HEK293 (cell line): ENCODE measurements around the gene RASA1.

Source experiments
- GFI1B ChIP-seq: fragments of 450-650 bp; formaldehyde crosslinking; IDR thresholded peaks from 2 replicates; pipeline ENCODE4 v1.5.1; 2016; ENCODE audit warnings: missing biosample characterization, missing genetic modification characterization
- GLI2 ChIP-seq: fragments of 450-650 bp; formaldehyde crosslinking; IDR thresholded peaks from 2 replicates; pipeline ENCODE4; 2017; ENCODE audit warnings: missing biosample characterization, missing genetic modification characterization, low read depth, borderline replicate concordance
- KLF1 ChIP-seq: fragments of 450-650 bp; formaldehyde crosslinking; IDR thresholded peaks from 2 replicates; pipeline ENCODE4 v1.5.1; 2016; ENCODE audit warnings: missing biosample characterization, missing genetic modification characterization
- KLF16 ChIP-seq: fragments of 450-650 bp; formaldehyde crosslinking; IDR thresholded peaks from 2 replicates; pipeline ENCODE4 v1.5.1; 2017; ENCODE audit warnings: missing biosample characterization, missing genetic modification characterization
- REPIN1 ChIP-seq: fragments of 450-650 bp; formaldehyde crosslinking; IDR thresholded peaks from 2 replicates; pipeline ENCODE4 v1.5.1; 2017; ENCODE audit warnings: missing biosample characterization, missing genetic modification characterization, low read depth
- REST ChIP-seq: fragments of 450-650 bp; formaldehyde crosslinking; IDR thresholded peaks from 2 replicates; pipeline ENCODE4 v1.5.1; 2016; ENCODE audit warnings: missing biosample characterization, missing genetic modification characterization
- ZBTB1 ChIP-seq: fragments of 450-650 bp; formaldehyde crosslinking; IDR thresholded peaks from 2 replicates; pipeline ENCODE4 v1.5.1; 2016; ENCODE audit warnings: missing biosample characterization, missing genetic modification characterization
- ZBTB17 ChIP-seq: fragments of 450-650 bp; formaldehyde crosslinking; IDR thresholded peaks from 2 replicates; pipeline ENCODE4 v1.5.1; 2016; ENCODE audit warnings: missing biosample characterization, missing genetic modification characterization
- ZNF155 ChIP-seq: fragments of 450-650 bp; formaldehyde crosslinking; IDR thresholded peaks from 2 replicates; pipeline ENCODE4 v1.5.1; 2016; ENCODE audit warnings: missing biosample characterization, missing genetic modification characterization
- ZNF571 ChIP-seq: fragments of 450-650 bp; formaldehyde crosslinking; IDR thresholded peaks from 2 replicates; pipeline ENCODE4 v1.5.0; 2017; ENCODE audit warnings: missing biosample characterization, missing genetic modification characterization
- ZNF677 ChIP-seq: fragments of 450-650 bp; IDR thresholded peaks from 2 replicates; pipeline ENCODE4 v1.5.0; 2018; ENCODE audit warnings: missing biosample characterization, mild to moderate bottlenecking, missing genetic modification characterization, moderate library complexity
- ZNF747 ChIP-seq: fragments of 450-650 bp; formaldehyde crosslinking; IDR thresholded peaks from 2 replicates; pipeline ENCODE4 v1.5.1; 2016; ENCODE audit warnings: missing biosample characterization, missing genetic modification characterization
- ZNF776 ChIP-seq: fragments of 450-650 bp; formaldehyde crosslinking; IDR thresholded peaks from 2 replicates; pipeline ENCODE4 v1.5.0; 2017; ENCODE audit warnings: missing biosample characterization, missing genetic modification characterization, borderline replicate concordance
- ZNF785 ChIP-seq: fragments of 450-650 bp; formaldehyde crosslinking; IDR thresholded peaks from 2 replicates; pipeline ENCODE4 v1.5.1; 2016; ENCODE audit warnings: missing biosample characterization, missing genetic modification characterization
- TF ChIP-seq, protein P1 (sequence below): fragments of 450-650 bp; formaldehyde crosslinking; conservative IDR thresholded peaks from 2 replicates; pipeline ENCODE4 v1.5.1; 2016; ENCODE audit warnings: low read depth, missing biosample characterization, missing genetic modification characterization
- TF ChIP-seq, protein P2 (sequence below): fragments of 450-650 bp; formaldehyde crosslinking; IDR thresholded peaks from 2 replicates; pipeline ENCODE4 v1.5.1; 2016; ENCODE audit warnings: missing biosample characterization, missing genetic modification characterization
- TF ChIP-seq, protein P3 (sequence below): fragments of 450-650 bp; formaldehyde crosslinking; IDR thresholded peaks from 2 replicates; pipeline ENCODE4; 2016; ENCODE audit warnings: missing biosample characterization, missing genetic modification characterization
- TF ChIP-seq, protein P4 (sequence below): fragments of 450-650 bp; formaldehyde crosslinking; IDR thresholded peaks from 2 replicates; pipeline ENCODE4 v1.5.1; 2017; ENCODE audit warnings: missing biosample characterization, missing genetic modification characterization
- TF ChIP-seq, protein P5 (sequence below): fragments of 450-650 bp; formaldehyde crosslinking; IDR thresholded peaks from 2 replicates; pipeline ENCODE4 v1.5.1; 2016; ENCODE audit warnings: missing biosample characterization, missing genetic modification characterization, low read depth
- TF ChIP-seq, protein P6 (sequence below): fragments of 450-650 bp; formaldehyde crosslinking; IDR thresholded peaks from 2 replicates; pipeline ENCODE4 v1.5.1; 2017; ENCODE audit warnings: missing biosample characterization, missing genetic modification characterization

RASA1 gene

DNA sequence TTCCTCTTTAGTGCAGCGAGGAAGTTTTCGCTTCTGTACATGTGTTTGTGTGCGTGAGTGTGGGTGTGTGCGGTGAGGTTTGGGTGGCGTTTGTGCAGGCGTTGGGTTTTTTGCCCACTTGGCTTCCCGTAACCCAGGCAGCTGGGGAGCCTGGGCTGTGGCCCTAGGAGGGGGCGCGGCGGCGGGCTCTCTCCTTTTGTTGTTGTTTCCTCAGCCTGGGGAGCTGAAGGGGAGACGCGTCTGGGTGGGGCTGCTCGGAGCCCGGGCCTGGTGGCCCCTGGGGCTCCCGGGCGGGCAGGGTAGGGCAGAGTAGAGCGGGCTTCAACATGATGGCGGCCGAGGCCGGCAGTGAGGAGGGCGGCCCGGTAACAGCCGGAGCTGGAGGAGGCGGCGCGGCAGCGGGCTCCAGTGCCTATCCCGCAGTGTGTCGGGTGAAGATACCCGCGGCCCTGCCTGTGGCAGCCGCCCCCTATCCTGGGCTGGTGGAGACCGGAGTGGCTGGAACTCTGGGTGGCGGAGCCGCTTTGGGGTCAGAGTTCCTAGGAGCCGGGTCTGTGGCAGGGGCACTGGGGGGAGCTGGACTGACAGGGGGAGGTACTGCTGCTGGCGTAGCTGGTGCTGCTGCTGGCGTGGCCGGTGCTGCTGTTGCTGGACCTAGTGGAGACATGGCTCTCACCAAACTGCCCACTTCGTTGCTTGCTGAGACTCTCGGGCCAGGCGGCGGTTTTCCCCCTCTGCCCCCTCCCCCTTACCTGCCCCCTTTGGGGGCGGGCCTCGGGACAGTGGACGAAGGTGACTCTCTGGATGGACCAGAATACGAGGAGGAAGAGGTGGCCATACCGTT, 665 bp downstream of the RASA1 start (continued):
- TF ChIP-seq, protein P1, sequence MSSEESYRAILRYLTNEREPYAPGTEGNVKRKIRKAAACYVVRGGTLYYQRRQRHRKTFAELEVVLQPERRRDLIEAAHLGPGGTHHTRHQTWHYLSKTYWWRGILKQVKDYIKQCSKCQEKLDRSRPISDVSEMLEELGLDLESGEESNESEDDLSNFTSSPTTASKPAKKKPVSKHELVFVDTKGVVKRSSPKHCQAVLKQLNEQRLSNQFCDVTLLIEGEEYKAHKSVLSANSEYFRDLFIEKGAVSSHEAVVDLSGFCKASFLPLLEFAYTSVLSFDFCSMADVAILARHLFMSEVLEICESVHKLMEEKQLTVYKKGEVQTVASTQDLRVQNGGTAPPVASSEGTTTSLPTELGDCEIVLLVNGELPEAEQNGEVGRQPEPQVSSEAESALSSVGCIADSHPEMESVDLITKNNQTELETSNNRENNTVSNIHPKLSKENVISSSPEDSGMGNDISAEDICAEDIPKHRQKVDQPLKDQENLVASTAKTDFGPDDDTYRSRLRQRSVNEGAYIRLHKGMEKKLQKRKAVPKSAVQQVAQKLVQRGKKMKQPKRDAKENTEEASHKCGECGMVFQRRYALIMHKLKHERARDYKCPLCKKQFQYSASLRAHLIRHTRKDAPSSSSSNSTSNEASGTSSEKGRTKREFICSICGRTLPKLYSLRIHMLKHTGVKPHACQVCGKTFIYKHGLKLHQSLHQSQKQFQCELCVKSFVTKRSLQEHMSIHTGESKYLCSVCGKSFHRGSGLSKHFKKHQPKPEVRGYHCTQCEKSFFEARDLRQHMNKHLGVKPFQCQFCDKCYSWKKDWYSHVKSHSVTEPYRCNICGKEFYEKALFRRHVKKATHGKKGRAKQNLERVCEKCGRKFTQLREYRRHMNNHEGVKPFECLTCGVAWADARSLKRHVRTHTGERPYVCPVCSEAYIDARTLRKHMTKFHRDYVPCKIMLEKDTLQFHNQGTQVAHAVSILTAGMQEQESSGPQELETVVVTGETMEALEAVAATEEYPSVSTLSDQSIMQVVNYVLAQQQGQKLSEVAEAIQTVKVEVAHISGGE (tag by site-specific recombination): no peak; the same call in 1 of the 2 replicates
- no peak for TF ChIP-seq GFI1B (tag by site-specific recombination)
- TF ChIP-seq GLI2: no peak
- TF ChIP-seq REPIN1 (tag by site-specific recombination): no peak
- TF ChIP-seq ZNF776: no peak
- no peak for TF ChIP-seq ZNF785 (tag by site-specific recombination)
- no peak for TF ChIP-seq ZNF571 (tag by site-specific recombination)
- TF ChIP-seq ZBTB1: no peak
- TF ChIP-seq, protein P2, sequence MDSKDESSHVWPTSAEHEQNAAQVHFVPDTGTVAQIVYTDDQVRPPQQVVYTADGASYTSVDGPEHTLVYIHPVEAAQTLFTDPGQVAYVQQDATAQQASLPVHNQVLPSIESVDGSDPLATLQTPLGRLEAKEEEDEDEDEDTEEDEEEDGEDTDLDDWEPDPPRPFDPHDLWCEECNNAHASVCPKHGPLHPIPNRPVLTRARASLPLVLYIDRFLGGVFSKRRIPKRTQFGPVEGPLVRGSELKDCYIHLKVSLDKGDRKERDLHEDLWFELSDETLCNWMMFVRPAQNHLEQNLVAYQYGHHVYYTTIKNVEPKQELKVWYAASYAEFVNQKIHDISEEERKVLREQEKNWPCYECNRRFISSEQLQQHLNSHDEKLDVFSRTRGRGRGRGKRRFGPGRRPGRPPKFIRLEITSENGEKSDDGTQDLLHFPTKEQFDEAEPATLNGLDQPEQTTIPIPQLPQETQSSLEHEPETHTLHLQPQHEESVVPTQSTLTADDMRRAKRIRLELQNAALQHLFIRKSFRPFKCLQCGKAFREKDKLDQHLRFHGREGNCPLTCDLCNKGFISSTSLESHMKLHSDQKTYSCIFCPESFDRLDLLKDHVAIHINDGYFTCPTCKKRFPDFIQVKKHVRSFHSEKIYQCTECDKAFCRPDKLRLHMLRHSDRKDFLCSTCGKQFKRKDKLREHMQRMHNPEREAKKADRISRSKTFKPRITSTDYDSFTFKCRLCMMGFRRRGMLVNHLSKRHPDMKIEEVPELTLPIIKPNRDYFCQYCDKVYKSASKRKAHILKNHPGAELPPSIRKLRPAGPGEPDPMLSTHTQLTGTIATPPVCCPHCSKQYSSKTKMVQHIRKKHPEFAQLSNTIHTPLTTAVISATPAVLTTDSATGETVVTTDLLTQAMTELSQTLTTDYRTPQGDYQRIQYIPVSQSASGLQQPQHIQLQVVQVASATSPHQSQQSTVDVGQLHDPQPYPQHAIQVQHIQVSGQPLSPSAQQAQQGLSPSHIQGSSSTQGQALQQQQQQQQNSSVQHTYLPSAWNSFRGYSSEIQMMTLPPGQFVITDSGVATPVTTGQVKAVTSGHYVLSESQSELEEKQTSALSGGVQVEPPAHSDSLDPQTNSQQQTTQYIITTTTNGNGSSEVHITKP (tag by site-specific recombination): no peak
- TF ChIP-seq ZNF155 (tag by site-specific recombination): no peak
- TF ChIP-seq, protein P3, sequence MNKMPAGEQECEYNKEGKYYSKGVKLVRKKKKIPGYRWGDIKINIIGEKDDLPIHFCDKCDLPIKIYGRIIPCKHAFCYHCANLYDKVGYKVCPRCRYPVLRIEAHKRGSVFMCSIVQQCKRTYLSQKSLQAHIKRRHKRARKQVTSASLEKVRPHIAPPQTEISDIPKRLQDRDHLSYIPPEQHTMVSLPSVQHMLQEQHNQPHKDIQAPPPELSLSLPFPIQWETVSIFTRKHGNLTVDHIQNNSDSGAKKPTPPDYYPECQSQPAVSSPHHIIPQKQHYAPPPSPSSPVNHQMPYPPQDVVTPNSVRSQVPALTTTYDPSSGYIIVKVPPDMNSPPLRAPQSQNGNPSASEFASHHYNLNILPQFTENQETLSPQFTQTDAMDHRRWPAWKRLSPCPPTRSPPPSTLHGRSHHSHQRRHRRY: no peak
- TF ChIP-seq, protein P4, sequence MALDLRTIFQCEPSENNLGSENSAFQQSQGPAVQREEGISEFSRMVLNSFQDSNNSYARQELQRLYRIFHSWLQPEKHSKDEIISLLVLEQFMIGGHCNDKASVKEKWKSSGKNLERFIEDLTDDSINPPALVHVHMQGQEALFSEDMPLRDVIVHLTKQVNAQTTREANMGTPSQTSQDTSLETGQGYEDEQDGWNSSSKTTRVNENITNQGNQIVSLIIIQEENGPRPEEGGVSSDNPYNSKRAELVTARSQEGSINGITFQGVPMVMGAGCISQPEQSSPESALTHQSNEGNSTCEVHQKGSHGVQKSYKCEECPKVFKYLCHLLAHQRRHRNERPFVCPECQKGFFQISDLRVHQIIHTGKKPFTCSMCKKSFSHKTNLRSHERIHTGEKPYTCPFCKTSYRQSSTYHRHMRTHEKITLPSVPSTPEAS (tag by site-specific recombination): peak; percentile 86
- TF ChIP-seq ZBTB17 (tag by site-specific recombination): no peak; the same call in 1 of the 2 replicates
- TF ChIP-seq, protein P5, sequence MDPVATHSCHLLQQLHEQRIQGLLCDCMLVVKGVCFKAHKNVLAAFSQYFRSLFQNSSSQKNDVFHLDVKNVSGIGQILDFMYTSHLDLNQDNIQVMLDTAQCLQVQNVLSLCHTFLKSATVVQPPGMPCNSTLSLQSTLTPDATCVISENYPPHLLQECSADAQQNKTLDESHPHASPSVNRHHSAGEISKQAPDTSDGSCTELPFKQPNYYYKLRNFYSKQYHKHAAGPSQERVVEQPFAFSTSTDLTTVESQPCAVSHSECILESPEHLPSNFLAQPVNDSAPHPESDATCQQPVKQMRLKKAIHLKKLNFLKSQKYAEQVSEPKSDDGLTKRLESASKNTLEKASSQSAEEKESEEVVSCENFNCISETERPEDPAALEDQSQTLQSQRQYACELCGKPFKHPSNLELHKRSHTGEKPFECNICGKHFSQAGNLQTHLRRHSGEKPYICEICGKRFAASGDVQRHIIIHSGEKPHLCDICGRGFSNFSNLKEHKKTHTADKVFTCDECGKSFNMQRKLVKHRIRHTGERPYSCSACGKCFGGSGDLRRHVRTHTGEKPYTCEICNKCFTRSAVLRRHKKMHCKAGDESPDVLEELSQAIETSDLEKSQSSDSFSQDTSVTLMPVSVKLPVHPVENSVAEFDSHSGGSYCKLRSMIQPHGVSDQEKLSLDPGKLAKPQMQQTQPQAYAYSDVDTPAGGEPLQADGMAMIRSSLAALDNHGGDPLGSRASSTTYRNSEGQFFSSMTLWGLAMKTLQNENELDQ (tag by site-specific recombination): no peak
- TF ChIP-seq ZNF677 (tag by site-specific recombination): no peak
- peak; percentile 90 for TF ChIP-seq KLF1
- no peak for TF ChIP-seq ZNF747 (tag by site-specific recombination)
- no peak; the same call in 1 of the 2 replicates for TF ChIP-seq KLF16 (tag by site-specific recombination)
- TF ChIP-seq, protein P6, sequence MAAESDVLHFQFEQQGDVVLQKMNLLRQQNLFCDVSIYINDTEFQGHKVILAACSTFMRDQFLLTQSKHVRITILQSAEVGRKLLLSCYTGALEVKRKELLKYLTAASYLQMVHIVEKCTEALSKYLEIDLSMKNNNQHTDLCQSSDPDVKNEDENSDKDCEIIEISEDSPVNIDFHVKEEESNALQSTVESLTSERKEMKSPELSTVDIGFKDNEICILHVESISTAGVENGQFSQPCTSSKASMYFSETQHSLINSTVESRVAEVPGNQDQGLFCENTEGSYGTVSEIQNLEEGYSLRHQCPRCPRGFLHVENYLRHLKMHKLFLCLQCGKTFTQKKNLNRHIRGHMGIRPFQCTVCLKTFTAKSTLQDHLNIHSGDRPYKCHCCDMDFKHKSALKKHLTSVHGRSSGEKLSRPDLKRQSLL (tag by site-specific recombination): no peak
- TF ChIP-seq REST (tag by site-specific recombination): 0 out of 2 replicates have a peak, but pooled peaks have one; percentile 7
